DND-41 (cell line): Measurements from ENCODE around the gene ATP2B3.

Experiments
- ATAC-seq: fragments of 200-7000 bp; cut with Tn5 transposase; 3 replicates; pipeline ENCODE4 v1.9.1; 2021; ENCODE audit warnings: low read depth; ENCODE audit not compliant: insufficient read depth
- DNase-seq: peaks from one replicate; pipeline ENCODE4 v3.0.0-alpha.2; 2020
- H2AFZ ChIP-seq: 2 replicates; pipeline ENCODE4 v1.6.0; 2012; ENCODE audit warnings: low read depth, low read length
- H3K27ac ChIP-seq: 2 replicates; pipeline ENCODE4 v1.5.1; 2012; ENCODE audit warnings: low read length, inconsistent platforms
- H3K27me3 ChIP-seq: fragments of 200-600 bp; sonication (generic); 2 replicates; pipeline ENCODE4 v1.6.0; 2012; ENCODE audit warnings: low read length, mild to moderate bottlenecking, inconsistent platforms; ENCODE audit not compliant: insufficient read depth, poor library complexity
- H3K36me3 ChIP-seq: 2 replicates; pipeline ENCODE4 v1.5.1; 2012; ENCODE audit warnings: low read length, inconsistent platforms; ENCODE audit not compliant: insufficient read depth
- H3K4me1 ChIP-seq: 2 replicates; pipeline ENCODE4 v1.5.1; 2012; ENCODE audit warnings: mild to moderate bottlenecking, low read length; ENCODE audit not compliant: insufficient read depth
- H3K4me2 ChIP-seq: 2 replicates; pipeline ENCODE4 v1.6.0; 2012; ENCODE audit warnings: mild to moderate bottlenecking, moderate library complexity, low read length, inconsistent platforms; ENCODE audit not compliant: insufficient read depth
- H3K4me3 ChIP-seq, 2 experiments: fragments of 200-600 bp in 1 of 2; shearing (Covaris generic) in 1 of 2; 2 replicates each; pipeline ENCODE4 v1.5.1; 2012 to 2016; ENCODE audit warnings: inconsistent platforms in 2 of 2, low read length in 2 of 2, mild to moderate bottlenecking in 2 of 2, low read depth in 1 of 2, moderate library complexity in 1 of 2
- H3K79me2 ChIP-seq: 2 replicates; pipeline ENCODE4 v1.6.0; 2012; ENCODE audit warnings: low read length, inconsistent platforms; ENCODE audit not compliant: insufficient read depth
- H3K9ac ChIP-seq: 2 replicates; pipeline ENCODE4 v1.6.0; 2012; ENCODE audit warnings: low read depth, mild to moderate bottlenecking, inconsistent platforms, low read length, moderate library complexity
- H3K9me3 ChIP-seq: 2 replicates; pipeline ENCODE4 v1.5.1; 2012; ENCODE audit warnings: low read length, moderate library complexity, mild to moderate bottlenecking, inconsistent platforms; ENCODE audit not compliant: insufficient read depth, severe bottlenecking
- H4K20me1 ChIP-seq: 2 replicates; pipeline ENCODE4 v1.6.0; 2012; ENCODE audit warnings: low read length; ENCODE audit not compliant: insufficient read depth
- CTCF ChIP-seq: IDR thresholded peaks from 2 replicates; pipeline ENCODE4 v1.5.1; 2012; ENCODE audit warnings: borderline replicate concordance, low read length, moderate library complexity, mild to moderate bottlenecking; ENCODE audit not compliant: poor library complexity, severe bottlenecking; ENCODE audit errors: extremely low read depth
- EZH2 ChIP-seq: IDR thresholded peaks from 3 replicates; pipeline ENCODE4 v1.6.1; 2012; ENCODE audit warnings: borderline replicate concordance, low read depth, mild to moderate bottlenecking, moderate library complexity, low read length, inconsistent platforms; ENCODE audit not compliant: severe bottlenecking

Gene ATP2B3

DNA sequence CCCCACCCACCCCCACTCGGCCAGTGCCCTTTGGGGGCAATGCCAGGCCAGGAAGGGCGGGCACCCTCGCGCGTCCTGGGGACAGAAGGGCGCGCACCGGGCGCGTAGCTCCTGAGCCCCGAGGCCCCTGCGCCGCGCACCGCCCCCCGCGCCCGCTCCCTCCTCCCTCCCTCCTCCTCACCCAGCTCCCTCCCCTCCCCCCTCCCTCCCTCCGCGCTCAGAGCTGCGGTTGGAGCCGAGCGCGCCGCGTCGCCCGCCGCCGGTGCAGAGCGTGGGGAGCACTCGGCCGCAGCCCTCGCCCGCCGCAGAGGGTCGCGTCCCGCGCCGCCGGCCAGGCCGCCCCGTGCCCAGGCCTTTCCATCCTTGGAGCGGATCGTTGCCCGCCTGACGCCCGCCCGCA is at the start of gene ATP2B3:
Gene ATP2B3, plus strand, starts transcription at position 220 of the 400 bp plus-strand sequence. CDS start 18,606 bp downstream, outside the sequence.
- no peak within 1 kb of the TSS for H3K4me3 ChIP-seq
- H3K9ac ChIP-seq, result no peak within 1 kb of the TSS

GRCh38 chrX:153468008-153468580 is 49.3 kb upstream of the ATP2B3 start:
- peaks cover 31% of the 10 kb centered on the region for H4K20me1 ChIP-seq
- H3K79me2 ChIP-seq, result peaks cover 33% of the 10 kb centered on the region
- no peak overlapping the region for H2AFZ ChIP-seq
- no peak overlapping the region for H3K9ac ChIP-seq
- no peaks in the 10 kb centered on the region for H3K9me3 ChIP-seq
- DNase-seq (no peak), ATAC-seq (no peak)
- H3K36me3 ChIP-seq, result peaks cover 27% of the 10 kb centered on the region
- no peak overlapping the region for H3K4me3 ChIP-seq
- H3K4me2 ChIP-seq, result peak overlapping the region; percentile 92; the same call in 1 of the 2 replicates
- TF ChIP-seq CTCF, result no peak
- H3K27ac ChIP-seq, result no peak overlapping the region
- H3K27me3 ChIP-seq, result no peaks in the 10 kb centered on the region
- peaks cover 20% of the 10 kb centered on the region for H3K4me1 ChIP-seq

More for the DNA sequence above, at the start of gene ATP2B3:
- ATAC-seq, result no peak
- Histone ChIP-seq H3K79me2 (no peaks in the 10 kb centered on the region), H2AFZ (no peak within 1 kb of the TSS), H3K4me2 (no peak within 1 kb of the TSS), H3K9me3 (no peaks in the 10 kb centered on the region), H3K27me3 (no peaks in the 10 kb centered on the region), H3K36me3 (no peaks in the 10 kb centered on the region), H3K4me1 (no peaks in the 10 kb centered on the region), H4K20me1 (no peaks in the 10 kb centered on the region), H3K27ac (no peak within 1 kb of the TSS)
- DNase-seq, result no peak
- TF ChIP-seq CTCF (no peak), EZH2 (no peak)

GRCh38 chrX:153469811-153470410 is 47.5 kb upstream of the ATP2B3 start:
- H3K9me3 ChIP-seq, result no peaks in the 10 kb centered on the region
- peak overlapping the region; percentile 69 to 97 for H3K4me3 ChIP-seq
- H3K27ac ChIP-seq, result peak overlapping the region; percentile 77
- H3K79me2 ChIP-seq, result peaks cover 33% of the 10 kb centered on the region
- no peak for TF ChIP-seq EZH2
- no peak for TF ChIP-seq CTCF
- DNase-seq (peak; percentile 57), ATAC-seq (peak; percentile 44)
- H4K20me1 ChIP-seq, result peaks cover 20% of the 10 kb centered on the region
- H3K4me1 ChIP-seq, result peaks cover 20% of the 10 kb centered on the region
- peak overlapping the region; percentile 92 for H3K4me2 ChIP-seq
- no peaks in the 10 kb centered on the region for H3K27me3 ChIP-seq
- H2AFZ ChIP-seq, result peak overlapping the region; percentile 67
- peak overlapping the region; percentile 76 for H3K9ac ChIP-seq
- H3K36me3 ChIP-seq, result peaks cover 13% of the 10 kb centered on the region
